Choroid plexus epithelial cell (primary cell): Measurements from ENCODE around the gene WT1.

Source experiments
- DNase-seq: peaks from one replicate; pipeline ENCODE4 v3.0.0-alpha.2; 2010; ENCODE audit warnings: low read depth
- H3K4me3 ChIP-seq: 2 replicates; pipeline ENCODE4 v1.5.1; 2011; ENCODE audit warnings: low read depth, mild to moderate bottlenecking, control low read depth, low read length, moderate library complexity
- CTCF ChIP-seq: conservative IDR thresholded peaks from 2 replicates; pipeline ENCODE4 v1.5.1; 2011; ENCODE audit warnings: low read depth, mild to moderate bottlenecking, control low read depth, inconsistent platforms, low read length, moderate library complexity

WT1 gene

GRCh38 chr11:32438866-32439489 lies 3.6 kb upstream of the WT1 start:
- no peak overlapping the region for H3K4me3 ChIP-seq
- TF ChIP-seq CTCF = no peak
- DNase-seq = no peak

GRCh38 chr11:32438346-32438865 lies 3.1 kb upstream of the WT1 start:
- no peak for DNase-seq
- no peak overlapping the region for H3K4me3 ChIP-seq
- TF ChIP-seq CTCF = no peak

GRCh38 chr11:32437495-32438345 lies 2.4 kb upstream of the WT1 start:
- DNase-seq = no peak
- H3K4me3 ChIP-seq = no peak overlapping the region
- TF ChIP-seq CTCF = no peak

GRCh38 chr11:32436751-32437494 lies 1.6 kb upstream of the WT1 start:
- no peak overlapping the region for H3K4me3 ChIP-seq
- no peak for TF ChIP-seq CTCF
- no peak for DNase-seq

- DNase-seq = no peak
- no peak for TF ChIP-seq CTCF
- H3K4me3 ChIP-seq = no peak overlapping the region
Observed at GRCh38 chr11:32435942-32436750, 807 bp upstream of the WT1 start.

GRCh38 chr11:32435152-32435480 lies 223 bp downstream of the WT1 start:
- DNase-seq = no peak
- TF ChIP-seq CTCF = no peak
- no peak overlapping the region for H3K4me3 ChIP-seq
